ENCODE data around the gene LACTB. TPM values are rescaled to one million over a fixed set of nuclear protein-coding genes. Genes with fewer than 3 reads are reported as not detected.

Gene LACTB
- total RNA-seq, 1 experiment from 2014 or later, result 11.2 TPM

DNA sequence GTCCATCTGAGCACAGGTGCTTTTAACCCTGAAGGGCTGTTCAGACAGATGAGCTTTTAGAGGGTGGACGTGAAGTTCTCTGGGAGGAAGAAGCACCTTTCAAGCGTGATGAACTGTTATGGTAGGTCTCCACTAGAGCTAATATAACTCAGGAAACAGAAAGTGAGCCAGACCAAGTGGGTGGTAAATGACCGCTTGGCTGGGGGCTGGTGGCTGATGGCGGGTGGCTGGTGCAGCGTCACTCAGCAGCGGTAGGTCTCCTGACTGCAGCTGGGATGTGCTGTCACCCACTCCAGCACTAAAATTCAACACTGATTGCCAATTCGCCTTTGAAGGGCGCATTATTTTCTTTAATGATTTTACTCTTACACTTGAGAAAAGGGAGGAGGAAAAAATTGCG is 31.2 kb upstream of the LACTB start:
- DNase-seq (no peak), ATAC-seq (no peak)
- TF ChIP-seq, protein P1, sequence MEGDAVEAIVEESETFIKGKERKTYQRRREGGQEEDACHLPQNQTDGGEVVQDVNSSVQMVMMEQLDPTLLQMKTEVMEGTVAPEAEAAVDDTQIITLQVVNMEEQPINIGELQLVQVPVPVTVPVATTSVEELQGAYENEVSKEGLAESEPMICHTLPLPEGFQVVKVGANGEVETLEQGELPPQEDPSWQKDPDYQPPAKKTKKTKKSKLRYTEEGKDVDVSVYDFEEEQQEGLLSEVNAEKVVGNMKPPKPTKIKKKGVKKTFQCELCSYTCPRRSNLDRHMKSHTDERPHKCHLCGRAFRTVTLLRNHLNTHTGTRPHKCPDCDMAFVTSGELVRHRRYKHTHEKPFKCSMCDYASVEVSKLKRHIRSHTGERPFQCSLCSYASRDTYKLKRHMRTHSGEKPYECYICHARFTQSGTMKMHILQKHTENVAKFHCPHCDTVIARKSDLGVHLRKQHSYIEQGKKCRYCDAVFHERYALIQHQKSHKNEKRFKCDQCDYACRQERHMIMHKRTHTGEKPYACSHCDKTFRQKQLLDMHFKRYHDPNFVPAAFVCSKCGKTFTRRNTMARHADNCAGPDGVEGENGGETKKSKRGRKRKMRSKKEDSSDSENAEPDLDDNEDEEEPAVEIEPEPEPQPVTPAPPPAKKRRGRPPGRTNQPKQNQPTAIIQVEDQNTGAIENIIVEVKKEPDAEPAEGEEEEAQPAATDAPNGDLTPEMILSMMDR (conservative IDR thresholded peaks at IDR 0.05; ENCODE audit: low read depth, low read length), result no peak
- no peak for TF ChIP-seq EZH2phosphoT487 (IDR thresholded peaks at IDR 0.05; ENCODE audit: borderline replicate concordance, low read length)
- intact Hi-C loops (cut with micrococcal nuclease), result no loop called here
- Histone ChIP-seq H3K79me2 (ENCODE audit: low read length) (no peaks in the 10 kb centered on the region), H3K4me1 (ENCODE audit: insufficient read depth, low read length) (peaks cover 5% of the 10 kb centered on the region; the same call in 1 of the 2 replicates), H3K4me2 (ENCODE audit: low read length) (no peak overlapping the region), H3K4me3 (ENCODE audit: low read length) (no peak overlapping the region), H3K9me2 (replicated peaks; ENCODE audit: low read length) (no peaks in the 10 kb centered on the region), H3K9me3 (ENCODE audit: low read length) (no peaks in the 10 kb centered on the region), H3K27me3 (ENCODE audit: low read length) (no peaks in the 10 kb centered on the region), H3K27ac (ENCODE audit: low read length) (no peak overlapping the region), H2AFZ (ENCODE audit: low read length) (no peak overlapping the region), H3K9ac (ENCODE audit: low read length) (no peak overlapping the region), H4K20me1 (ENCODE audit: low read length) (no peaks in the 10 kb centered on the region), H3K36me3 (ENCODE audit: low read depth, low read length) (no peaks in the 10 kb centered on the region), H3F3A (ENCODE audit: low read length, unreplicated experiment) (no peaks in the 10 kb centered on the region)
- ChIA-PET CTCF (no interaction called here), POLR2A (ENCODE audit: unreplicated experiment) (no interaction called here)
- BruUV-seq (replicated peaks), result no TSS peak

DNA sequence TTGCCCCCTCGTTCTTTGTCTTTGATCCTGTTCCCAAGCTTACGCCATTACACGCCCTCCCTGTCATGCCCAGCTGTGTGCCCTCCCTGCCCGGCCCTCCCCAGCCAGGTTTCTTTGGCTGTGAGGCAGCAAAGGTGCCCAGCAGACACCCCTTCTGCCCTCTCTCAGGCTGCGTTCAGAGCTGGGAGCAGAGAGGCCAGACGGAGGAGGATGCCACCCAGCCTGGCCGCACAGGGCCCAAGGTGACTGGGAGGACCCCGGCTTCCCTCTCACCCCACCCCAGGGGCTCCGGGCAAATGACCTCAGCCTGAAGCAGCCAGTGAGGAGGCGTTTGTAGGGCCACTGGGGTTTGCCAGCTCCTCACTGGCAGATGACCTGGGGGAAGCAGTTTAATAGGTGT is 30.8 kb upstream of the LACTB start:
- H3F3A ChIP-seq (ENCODE audit: low read length, unreplicated experiment), result no peaks in the 10 kb centered on the region
- TF ChIP-seq EZH2 (IDR thresholded peaks at IDR 0.05; ENCODE audit: low read length, unreplicated experiment), result no peak
- TF ChIP-seq EZH2phosphoT487 (IDR thresholded peaks at IDR 0.05; ENCODE audit: borderline replicate concordance, low read length), result no peak
- TF ChIP-seq, protein P1 (conservative IDR thresholded peaks at IDR 0.05; ENCODE audit: low read depth, low read length), result no peak
- peaks cover 5% of the 10 kb centered on the region; the same call in 1 of the 2 replicates for H3K4me1 ChIP-seq (ENCODE audit: insufficient read depth, low read length)
- ChIA-PET POLR2A (ENCODE audit: unreplicated experiment) (no interaction called here), CTCF (no interaction called here)
- no peaks in the 10 kb centered on the region for H3K36me3 ChIP-seq (ENCODE audit: low read depth, low read length)
- H4K20me1 ChIP-seq (ENCODE audit: low read length), result no peaks in the 10 kb centered on the region
- BruUV-seq (replicated peaks), result no TSS peak
- ATAC-seq, result no peak
- no peak overlapping the region for H3K27ac ChIP-seq (ENCODE audit: low read length)
- H3K9ac ChIP-seq (ENCODE audit: low read length), result no peak overlapping the region
- no peaks in the 10 kb centered on the region for H3K79me2 ChIP-seq (ENCODE audit: low read length)
- no peaks in the 10 kb centered on the region for H3K9me2 ChIP-seq (replicated peaks; ENCODE audit: low read length)
- no peak overlapping the region for H2AFZ ChIP-seq (ENCODE audit: low read length)
- intact Hi-C loops (cut with micrococcal nuclease), result no loop called here
- no peaks in the 10 kb centered on the region for H3K27me3 ChIP-seq (ENCODE audit: low read length)
- H3K9me3 ChIP-seq (ENCODE audit: low read length), result no peaks in the 10 kb centered on the region
- no peak overlapping the region for H3K4me3 ChIP-seq (ENCODE audit: low read length)
- DNase-seq, result no peak
- H3K4me2 ChIP-seq (ENCODE audit: low read length), result no peak overlapping the region

DNA sequence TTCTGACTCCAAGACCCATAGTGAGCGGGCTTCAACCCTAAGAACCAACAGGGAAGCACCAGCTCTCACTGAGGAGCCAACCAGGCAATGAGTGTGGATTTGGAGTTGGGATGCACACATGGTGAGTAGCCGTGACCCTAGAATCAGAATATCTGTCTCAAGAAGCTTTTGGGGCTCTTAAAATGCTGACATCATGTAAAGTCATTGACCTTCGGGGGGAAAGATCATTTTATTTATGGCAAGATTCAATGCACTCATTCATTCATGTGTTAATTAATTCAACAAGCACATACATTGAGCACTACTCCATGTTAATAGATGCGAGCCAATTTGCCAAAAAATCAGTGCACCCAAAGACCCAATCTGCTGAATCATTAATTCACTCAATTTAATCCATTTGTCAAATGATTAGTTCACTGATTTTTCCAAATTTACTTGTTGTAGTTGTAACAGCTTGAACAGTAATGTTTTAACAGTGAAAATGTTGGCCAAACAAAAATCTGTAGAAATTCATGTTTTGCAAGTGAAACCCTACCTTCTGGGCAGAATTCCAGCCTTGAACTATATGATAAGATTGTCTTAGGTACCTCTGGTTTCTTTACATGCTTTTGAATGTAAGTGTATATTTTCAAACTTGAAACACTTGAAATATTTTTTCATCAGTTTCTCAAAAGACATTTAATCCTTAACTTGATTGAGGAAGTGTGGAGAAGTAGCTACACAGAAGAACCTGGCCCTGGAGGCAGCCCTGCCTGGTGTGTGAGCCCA is 29.8 kb upstream of the LACTB start:
- H4K20me1 ChIP-seq (ENCODE audit: low read length), result no peaks in the 10 kb centered on the region
- intact Hi-C loops (cut with micrococcal nuclease), result no loop called here
- no peak overlapping the region for H3K9ac ChIP-seq (ENCODE audit: low read length)
- no peaks in the 10 kb centered on the region for H3K36me3 ChIP-seq (ENCODE audit: low read depth, low read length)
- peaks cover 5% of the 10 kb centered on the region; the same call in 1 of the 2 replicates for H3K4me1 ChIP-seq (ENCODE audit: insufficient read depth, low read length)
- H2AFZ ChIP-seq (ENCODE audit: low read length), result no peak overlapping the region
- H3K79me2 ChIP-seq (ENCODE audit: low read length), result no peaks in the 10 kb centered on the region
- DNase-seq (no peak), ATAC-seq (no peak)
- no peaks in the 10 kb centered on the region for H3K27me3 ChIP-seq (ENCODE audit: low read length)
- POLR2A ChIA-PET (ENCODE audit: unreplicated experiment), result no interaction called here
- H3K4me3 ChIP-seq (ENCODE audit: low read length), result no peak overlapping the region
- no peaks in the 10 kb centered on the region for H3F3A ChIP-seq (ENCODE audit: low read length, unreplicated experiment)
- TF ChIP-seq, protein P1 (conservative IDR thresholded peaks at IDR 0.05; ENCODE audit: low read depth, low read length), result no peak
- no peak for TF ChIP-seq EZH2 (IDR thresholded peaks at IDR 0.05; ENCODE audit: low read length, unreplicated experiment)
- no peak for TF ChIP-seq EZH2phosphoT487 (IDR thresholded peaks at IDR 0.05; ENCODE audit: borderline replicate concordance, low read length)
- no peaks in the 10 kb centered on the region for H3K9me3 ChIP-seq (ENCODE audit: low read length)
- no TSS peak for BruUV-seq (replicated peaks)
- H3K9me2 ChIP-seq (replicated peaks; ENCODE audit: low read length), result no peaks in the 10 kb centered on the region
- no peak overlapping the region for H3K4me2 ChIP-seq (ENCODE audit: low read length)
- H3K27ac ChIP-seq (ENCODE audit: low read length), result no peak overlapping the region
- CTCF ChIA-PET, result no interaction called here
